Measurements from ENCODE around the gene MXD1. TPM values are rescaled to one million over a fixed set of nuclear protein-coding genes. Genes with fewer than 3 reads are reported as not detected.

The MXD1 gene
- total and polyA plus RNA-seq, 4 donors = 4.0 to 63.7 (median 38.2) TPM

- no peaks in the 10 kb centered on the region for H3K9me3 ChIP-seq (ENCODE audit: control insufficient read depth in 4 of 4, insufficient read depth in 3 of 4, low read length in 3 of 4)
- 24 to 30% methylated on average over 4 of the region's 4 CpGs for WGBS, 2 donors
- H3K4me1 ChIP-seq (ENCODE audit: control insufficient read depth in 5 of 5, insufficient read depth in 5 of 5, low read length in 5 of 5) = peaks cover 0 to 10% (median 0%) of the 10 kb centered on the region in 5 donors
- H3K36me3 ChIP-seq (ENCODE audit: control insufficient read depth in 4 of 4, insufficient read depth in 4 of 4, low read length in 4 of 4) = peaks cover 15 to 24% (median 17%) of the 10 kb centered on the region in 4 donors
- TF ChIP-seq CTCF (IDR thresholded peaks at IDR 0.05; ENCODE audit: control extremely low read depth, extremely low read depth) = no peak
- H3K27me3 ChIP-seq (ENCODE audit: control insufficient read depth in 3 of 3, insufficient read depth in 3 of 3, low read length in 2 of 3) = no peaks in the 10 kb centered on the region
- peak; percentile 76 for ATAC-seq (ENCODE audit: insufficient read depth, low FRiP score)
- no peak overlapping the region for H3K9ac ChIP-seq (ENCODE audit: insufficient read depth in 1 of 2, low read length in 2 of 2)
- H3K27ac ChIP-seq (ENCODE audit: low read depth in 1 of 2, low read length in 1 of 2) = peak overlapping the region in 1 of 2 donors; percentile 36
- no peak for DNase-seq
- no peak overlapping the region for H3K4me3 ChIP-seq
Measured at GRCh38 chr2:69933839-69934613, 19.1 kb downstream of the MXD1 start.

- Histone ChIP-seq H3K36me3 (ENCODE audit: control insufficient read depth in 4 of 4, insufficient read depth in 4 of 4, low read length in 4 of 4) (peaks cover 15 to 24% (median 16%) of the 10 kb centered on the region in 4 donors), H3K27ac (ENCODE audit: low read depth in 1 of 2, low read length in 1 of 2) (no peak overlapping the region), H3K9ac (ENCODE audit: insufficient read depth in 1 of 2, low read length in 2 of 2) (no peak overlapping the region), H3K27me3 (ENCODE audit: control insufficient read depth in 3 of 3, insufficient read depth in 3 of 3, low read length in 2 of 3) (no peaks in the 10 kb centered on the region), H3K4me3 (no peak overlapping the region), H3K4me1 (ENCODE audit: control insufficient read depth in 5 of 5, insufficient read depth in 5 of 5, low read length in 5 of 5) (peaks cover 0 to 10% (median 0%) of the 10 kb centered on the region in 5 donors), H3K9me3 (ENCODE audit: control insufficient read depth in 4 of 4, insufficient read depth in 3 of 4, low read length in 3 of 4) (peaks cover 0 to under 1% (median 0%) of the 10 kb centered on the region in 4 donors)
- ATAC-seq (ENCODE audit: insufficient read depth, low FRiP score) (no peak), DNase-seq (no peak)
- 60 to 73% methylated on average over 1 of the region's 1 CpG for WGBS, 2 donors
- no peak for TF ChIP-seq CTCF (IDR thresholded peaks at IDR 0.05; ENCODE audit: control extremely low read depth, extremely low read depth)
Measured at GRCh38 chr2:69934614-69934908, 19.7 kb downstream of the MXD1 start.

- Histone ChIP-seq H3K4me3 (no peak overlapping the region), H3K36me3 (ENCODE audit: control insufficient read depth in 4 of 4, insufficient read depth in 4 of 4, low read length in 4 of 4) (peaks cover 15 to 24% (median 17%) of the 10 kb centered on the region in 4 donors), H3K9ac (ENCODE audit: insufficient read depth in 1 of 2, low read length in 2 of 2) (no peak overlapping the region), H3K27ac (ENCODE audit: low read depth in 1 of 2, low read length in 1 of 2) (no peak overlapping the region), H3K9me3 (ENCODE audit: control insufficient read depth in 4 of 4, insufficient read depth in 3 of 4, low read length in 3 of 4) (peaks cover 0 to 2% (median 0%) of the 10 kb centered on the region in 4 donors), H3K27me3 (ENCODE audit: control insufficient read depth in 3 of 3, insufficient read depth in 3 of 3, low read length in 2 of 3) (no peaks in the 10 kb centered on the region), H3K4me1 (ENCODE audit: control insufficient read depth in 5 of 5, insufficient read depth in 5 of 5, low read length in 5 of 5) (peaks cover 0 to 10% (median 0%) of the 10 kb centered on the region in 5 donors)
- WGBS, 2 donors = 98 to 99% methylated on average over 5 of the region's 5 CpGs
- ATAC-seq (ENCODE audit: insufficient read depth, low FRiP score) (no peak), DNase-seq (no peak)
- TF ChIP-seq CTCF (IDR thresholded peaks at IDR 0.05; ENCODE audit: control extremely low read depth, extremely low read depth) = no peak
Measured at GRCh38 chr2:69935011-69935410, 20.1 kb downstream of the MXD1 start.
